PFSK-1 (cell line): Measurements from ENCODE around the gene NRSN1.

ENCODE experiments used
- FOXP2 ChIP-seq: optimal IDR thresholded peaks from 2 replicates; pipeline ENCODE3; 2011; ENCODE audit warnings: borderline replicate concordance, control low read depth, inconsistent platforms; ENCODE audit not compliant: insufficient read depth; ENCODE audit errors: extremely low read length, extremely low read depth
- POLR2AphosphoS5 ChIP-seq: IDR thresholded peaks from 2 replicates; pipeline ENCODE4 v1.6.1; 2012; ENCODE audit warnings: low read depth, mild to moderate bottlenecking, control low read depth, low read length, moderate library complexity
- SIN3A ChIP-seq: IDR thresholded peaks from 2 replicates; pipeline ENCODE4 v1.6.1; 2012; ENCODE audit warnings: mild to moderate bottlenecking, low read length, moderate library complexity, borderline replicate concordance; ENCODE audit not compliant: insufficient read depth
- TAF1 ChIP-seq: IDR thresholded peaks from 2 replicates; pipeline ENCODE4 v1.6.1; 2012; ENCODE audit warnings: low read length, control low read depth, borderline replicate concordance; ENCODE audit not compliant: insufficient read depth
- TF ChIP-seq, protein P1 (sequence below), 2 experiments: IDR thresholded peaks; 2 replicates each; pipeline versions ENCODE4 v1.6.1 to v1.8.0; 2011 to 2012; ENCODE audit warnings: low read depth in 2 of 2, low read length in 2 of 2, control low read depth in 1 of 2, inconsistent platforms in 1 of 2, mild to moderate bottlenecking in 1 of 2, moderate library complexity in 1 of 2; ENCODE audit not compliant: insufficient read depth in 1 of 2

Gene NRSN1

GRCh38 chr6:24147511-24148153 lies 21.6 kb downstream of the NRSN1 start:
- TF ChIP-seq, protein P1, sequence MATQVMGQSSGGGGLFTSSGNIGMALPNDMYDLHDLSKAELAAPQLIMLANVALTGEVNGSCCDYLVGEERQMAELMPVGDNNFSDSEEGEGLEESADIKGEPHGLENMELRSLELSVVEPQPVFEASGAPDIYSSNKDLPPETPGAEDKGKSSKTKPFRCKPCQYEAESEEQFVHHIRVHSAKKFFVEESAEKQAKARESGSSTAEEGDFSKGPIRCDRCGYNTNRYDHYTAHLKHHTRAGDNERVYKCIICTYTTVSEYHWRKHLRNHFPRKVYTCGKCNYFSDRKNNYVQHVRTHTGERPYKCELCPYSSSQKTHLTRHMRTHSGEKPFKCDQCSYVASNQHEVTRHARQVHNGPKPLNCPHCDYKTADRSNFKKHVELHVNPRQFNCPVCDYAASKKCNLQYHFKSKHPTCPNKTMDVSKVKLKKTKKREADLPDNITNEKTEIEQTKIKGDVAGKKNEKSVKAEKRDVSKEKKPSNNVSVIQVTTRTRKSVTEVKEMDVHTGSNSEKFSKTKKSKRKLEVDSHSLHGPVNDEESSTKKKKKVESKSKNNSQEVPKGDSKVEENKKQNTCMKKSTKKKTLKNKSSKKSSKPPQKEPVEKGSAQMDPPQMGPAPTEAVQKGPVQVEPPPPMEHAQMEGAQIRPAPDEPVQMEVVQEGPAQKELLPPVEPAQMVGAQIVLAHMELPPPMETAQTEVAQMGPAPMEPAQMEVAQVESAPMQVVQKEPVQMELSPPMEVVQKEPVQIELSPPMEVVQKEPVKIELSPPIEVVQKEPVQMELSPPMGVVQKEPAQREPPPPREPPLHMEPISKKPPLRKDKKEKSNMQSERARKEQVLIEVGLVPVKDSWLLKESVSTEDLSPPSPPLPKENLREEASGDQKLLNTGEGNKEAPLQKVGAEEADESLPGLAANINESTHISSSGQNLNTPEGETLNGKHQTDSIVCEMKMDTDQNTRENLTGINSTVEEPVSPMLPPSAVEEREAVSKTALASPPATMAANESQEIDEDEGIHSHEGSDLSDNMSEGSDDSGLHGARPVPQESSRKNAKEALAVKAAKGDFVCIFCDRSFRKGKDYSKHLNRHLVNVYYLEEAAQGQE (IDR thresholded peaks at IDR 0.05; ENCODE audit: insufficient read depth in 1 of 2, low read depth in 2 of 2, low read length in 2 of 2) = no peak
- TF ChIP-seq FOXP2 = no peak

DNA sequence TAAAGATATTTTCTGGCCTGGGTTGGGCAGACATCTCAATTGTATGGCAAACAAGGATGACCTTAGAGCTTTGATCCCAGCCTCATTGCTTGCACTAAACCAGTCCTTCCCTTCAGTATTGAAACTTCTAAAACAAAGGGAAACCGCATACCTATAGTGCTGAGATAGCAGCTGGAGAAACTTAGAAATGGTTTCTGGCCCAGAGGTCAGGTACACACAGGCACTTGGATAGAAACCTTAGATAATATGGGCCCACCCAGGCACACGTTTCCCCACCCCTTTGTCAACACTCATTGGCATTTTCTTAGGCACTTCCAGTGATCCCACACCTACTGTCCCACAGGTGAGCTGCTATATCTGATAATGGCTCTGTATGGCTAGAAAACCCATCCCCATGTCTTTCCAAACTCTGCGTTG lies 22.1 kb downstream of the NRSN1 start:
- no peak for TF ChIP-seq TAF1
- no peak for TF ChIP-seq POLR2AphosphoS5
- TF ChIP-seq FOXP2 = no peak
- TF ChIP-seq SIN3A = no peak

GRCh38 chr6:24148684-24149083 lies 22.7 kb downstream of the NRSN1 start:
- TF ChIP-seq TAF1 (no peak), FOXP2 (no peak), POLR2AphosphoS5 (no peak), SIN3A (no peak)
- TF ChIP-seq, protein P1 (IDR thresholded peaks at IDR 0.05; ENCODE audit: insufficient read depth in 1 of 2, low read depth in 2 of 2, low read length in 2 of 2) = no peak

DNA sequence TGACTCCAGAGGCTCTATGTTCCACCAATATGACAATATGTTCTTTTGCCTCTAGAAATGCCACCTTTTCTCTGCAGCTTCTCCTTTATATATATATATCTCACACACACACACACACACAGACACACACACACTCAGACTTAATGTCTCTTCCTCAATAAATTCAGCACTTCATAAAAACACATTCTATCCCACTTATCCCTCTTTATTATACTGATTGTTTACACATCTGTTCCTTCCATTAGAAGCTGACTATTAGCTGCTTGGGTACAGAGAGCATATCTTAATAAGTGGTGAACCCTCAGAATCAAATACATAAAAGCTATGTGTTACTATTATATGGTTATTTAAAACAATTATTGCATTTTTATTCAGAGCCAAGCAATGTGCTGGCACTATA lies 23.3 kb downstream of the NRSN1 start:
- TF ChIP-seq TAF1 (no peak), FOXP2 (no peak), POLR2AphosphoS5 (no peak), SIN3A (no peak)
- TF ChIP-seq, protein P1 (IDR thresholded peaks at IDR 0.05; ENCODE audit: insufficient read depth in 1 of 2, low read depth in 2 of 2, low read length in 2 of 2) = no peak

- TF ChIP-seq FOXP2 (no peak), TAF1 (no peak)
Measured at GRCh38 chr6:24149836-24150235, 23.8 kb downstream of the NRSN1 start.

DNA sequence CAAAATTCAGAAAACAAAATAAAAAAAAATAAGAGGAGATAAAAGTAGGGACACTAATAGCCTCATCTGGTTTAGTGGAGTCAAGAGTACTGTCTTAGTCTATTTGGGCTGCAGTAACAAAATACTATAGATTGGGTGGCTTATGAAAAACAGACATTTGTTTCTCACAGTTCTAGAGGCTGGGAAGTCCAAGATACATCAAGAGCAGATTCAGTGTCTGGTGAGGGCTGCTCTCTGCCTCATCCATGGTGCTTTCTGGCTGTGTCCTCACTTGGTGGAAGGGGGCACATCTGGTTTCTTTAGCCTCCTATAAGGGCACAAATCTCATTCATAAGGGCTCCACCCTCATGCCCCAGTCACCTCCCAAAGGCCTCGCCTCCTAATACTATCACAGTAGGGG lies 26.0 kb downstream of the NRSN1 start:
- no peak for TF ChIP-seq SIN3A
- TF ChIP-seq, protein P1 (IDR thresholded peaks at IDR 0.05; ENCODE audit: insufficient read depth in 1 of 2, low read depth in 2 of 2, low read length in 2 of 2) = no peak
- TF ChIP-seq TAF1 = no peak
- no peak for TF ChIP-seq FOXP2
- no peak for TF ChIP-seq POLR2AphosphoS5
